HG02885 (cell line): ENCODE measurements around the gene SOX5.

Source experiments
- ATAC-seq: cut with Tn5 transposase; IDR thresholded peaks from one replicate; pipeline ENCODE4 v1.9.1; 2021; ENCODE audit warnings: mild to moderate bottlenecking; ENCODE audit not compliant: unreplicated experiment, poor library complexity

The SOX5 gene

GRCh38 chr12:23949348-23950209 is at the start of gene SOX5:
TSS of gene SOX5 (minus strand) at chr12:23949670. CDS start at chr12:23949601, 69 bp downstream.
- no peak for ATAC-seq

- ATAC-seq: no peak
These were observed 37.6 kb upstream of the SOX5 start for GRCh38 chr12:23987046-23987445.

- no peak for ATAC-seq
These were observed 31.4 kb upstream of the SOX5 start for GRCh38 chr12:23980826-23981225.

GRCh38 chr12:23964812-23965211 is 15.3 kb upstream of the SOX5 start:
- no peak for ATAC-seq

GRCh38 chr12:23959826-23960225 is 10.4 kb upstream of the SOX5 start:
- no peak for ATAC-seq

- no peak for ATAC-seq
These were observed 4.9 kb upstream of the SOX5 start for GRCh38 chr12:23954332-23954731.

- no peak for ATAC-seq
These were observed 2.6 kb upstream of the SOX5 start for GRCh38 chr12:23952071-23952470.

GRCh38 chr12:23950775-23951451 is 1.4 kb upstream of the SOX5 start:
- ATAC-seq: no peak

- ATAC-seq: no peak
These were observed 822 bp upstream of the SOX5 start for GRCh38 chr12:23950210-23950774.

GRCh38 chr12:23948291-23948690 is 1.2 kb downstream of the SOX5 start:
- ATAC-seq: no peak

GRCh38 chr12:23947395-23947794 is 2.1 kb downstream of the SOX5 start:
- no peak for ATAC-seq

- ATAC-seq: no peak
These were observed 4.2 kb downstream of the SOX5 start for GRCh38 chr12:23945249-23945648.

- no peak for ATAC-seq
These were observed 5.4 kb downstream of the SOX5 start for GRCh38 chr12:23944067-23944466.

- ATAC-seq: no peak
These were observed 6.6 kb downstream of the SOX5 start for GRCh38 chr12:23942841-23943240.

GRCh38 chr12:23941780-23942179 is 7.7 kb downstream of the SOX5 start:
- no peak for ATAC-seq

GRCh38 chr12:23938422-23938821 is 11.0 kb downstream of the SOX5 start:
- ATAC-seq: no peak

GRCh38 chr12:23931176-23931575 is 18.3 kb downstream of the SOX5 start:
- ATAC-seq: no peak

- ATAC-seq: no peak
These were observed 18.9 kb downstream of the SOX5 start for GRCh38 chr12:23930599-23930998.

- no peak for ATAC-seq
These were observed 19.6 kb downstream of the SOX5 start for GRCh38 chr12:23929906-23930305.

GRCh38 chr12:23927907-23928306 is 21.6 kb downstream of the SOX5 start:
- no peak for ATAC-seq

GRCh38 chr12:23921099-23921856 is 28.2 kb downstream of the SOX5 start:
- ATAC-seq: no peak
